CD4-positive, alpha-beta memory T cell (primary cell): Measurements from ENCODE around the gene CD81. TPM values are rescaled to one million over a fixed set of nuclear protein-coding genes. Genes with fewer than 3 reads are reported as not detected.
A peak's percentile ranks its signal among the peaks of the same experiment; 100 is the strongest.
"Not testable (repeated sequence)": the region's sequence is repeated elsewhere in the genome, so short reads cannot be mapped to it uniquely, and the experiment has no call there.

ENCODE experiments used
- CTCF ChIA-PET: fragments of 350-600 bp; sonication (Branson Sonifier 250); formaldehyde crosslinking; loops from one replicate; lab custom pipeline; 2021; ENCODE audit warnings: inconsistent platforms; ENCODE audit not compliant: partially characterized antibody; lab: Charles Lee
- POLR2A ChIA-PET: fragments of 350-600 bp; sonication (Branson Sonifier 250); formaldehyde crosslinking; loops from one replicate; lab custom pipeline; 2021; ENCODE audit not compliant: partially characterized antibody; lab: Charles Lee
- DNase-seq, 5 donors: peaks; one replicate each; pipeline versions ENCODE4 v3.0.0 to v3.0.0-alpha.2; 2020 to 2022; ENCODE audit warnings: mixed read lengths in 1 of 5
- H3K27ac ChIP-seq: one replicate; pipeline ENCODE4 v1.7.0; 2013; ENCODE audit warnings: low read depth, low read length
- H3K27me3 ChIP-seq: 2 replicates; pipeline ENCODE4 v1.7.0; 2013; ENCODE audit warnings: mild to moderate bottlenecking, low read length, moderate library complexity; ENCODE audit not compliant: insufficient read depth
- H3K36me3 ChIP-seq: 2 replicates; pipeline ENCODE4 v1.7.0; 2013; ENCODE audit warnings: mild to moderate bottlenecking, low read length, moderate library complexity; ENCODE audit not compliant: insufficient read depth
- H3K4me1 ChIP-seq: 2 replicates; pipeline ENCODE4 v1.7.0; 2013; ENCODE audit warnings: mild to moderate bottlenecking, low read length, moderate library complexity; ENCODE audit not compliant: insufficient read depth
- H3K4me3 ChIP-seq, 2 donors: one replicate each; pipeline ENCODE4 v1.7.0; 2013; ENCODE audit warnings: low read length in 2 of 2, mild to moderate bottlenecking in 1 of 2
- H3K9me3 ChIP-seq, 2 donors: one replicate each; pipeline ENCODE4 v1.7.0; 2013; ENCODE audit warnings: low read length in 2 of 2, control low read depth in 1 of 2; ENCODE audit not compliant: control insufficient read depth in 1 of 2
- H3K27ac Mint-ChIP-seq, 7 donors: one replicate each; pipeline ENCODE4 v1.8.0; 2020 to 2021; ENCODE audit warnings: mixed read lengths in 7 of 7, mild to moderate bottlenecking in 6 of 7, inconsistent platforms in 3 of 7, moderate library complexity in 3 of 7
- H3K27me3 Mint-ChIP-seq, 2 donors: one replicate each; pipeline ENCODE4 v1.8.0; 2020 to 2021; ENCODE audit warnings: mixed read lengths in 2 of 2
- H3K36me3 Mint-ChIP-seq, 2 donors: one replicate each; pipeline ENCODE4 v1.8.0; 2020 to 2021; ENCODE audit warnings: mixed read lengths in 2 of 2, inconsistent platforms in 1 of 2, mild to moderate bottlenecking in 1 of 2
- H3K4me1 Mint-ChIP-seq, 4 donors: one replicate each; pipeline ENCODE4 v1.8.0; 2020 to 2021; ENCODE audit warnings: mixed read lengths in 4 of 4, mild to moderate bottlenecking in 1 of 4
- H3K4me3 Mint-ChIP-seq, 8 donors: one replicate each; pipeline ENCODE4 v1.8.0; 2020 to 2021; ENCODE audit warnings: mixed read lengths in 8 of 8, mild to moderate bottlenecking in 7 of 8, moderate library complexity in 6 of 8, inconsistent platforms in 3 of 8
- H3K9me3 Mint-ChIP-seq, 8 donors: one replicate each; pipeline ENCODE4 v1.8.0; 2020 to 2021; ENCODE audit warnings: mixed read lengths in 8 of 8, mild to moderate bottlenecking in 5 of 8, inconsistent platforms in 3 of 8, moderate library complexity in 1 of 8
- intact Hi-C: fragments of 100-400 bp; cut with micrococcal nuclease; formaldehyde crosslinking; loops from one replicate; pipeline ENCODE4 v1.15.1; 2023
- polyA plus RNA-seq, 2 donors: library from polyadenylated mRNA; unstranded; fragments of 300-500 nt; fragmentation: Illumina TruSeq; gene quantifications; one replicate each; pipeline ENCODE4 v1.2.3, GENCODE V29; 2021
- total RNA-seq, 2 experiments: library from RNA; stranded (reverse); gene quantifications; one replicate each; pipeline ENCODE4 v1.2.3, GENCODE V29; 2021

The CD81 gene
- total and polyA plus RNA-seq, 4 experiments from 2014 or later, result 15.2 to 118 (median 83.4) TPM

DNA sequence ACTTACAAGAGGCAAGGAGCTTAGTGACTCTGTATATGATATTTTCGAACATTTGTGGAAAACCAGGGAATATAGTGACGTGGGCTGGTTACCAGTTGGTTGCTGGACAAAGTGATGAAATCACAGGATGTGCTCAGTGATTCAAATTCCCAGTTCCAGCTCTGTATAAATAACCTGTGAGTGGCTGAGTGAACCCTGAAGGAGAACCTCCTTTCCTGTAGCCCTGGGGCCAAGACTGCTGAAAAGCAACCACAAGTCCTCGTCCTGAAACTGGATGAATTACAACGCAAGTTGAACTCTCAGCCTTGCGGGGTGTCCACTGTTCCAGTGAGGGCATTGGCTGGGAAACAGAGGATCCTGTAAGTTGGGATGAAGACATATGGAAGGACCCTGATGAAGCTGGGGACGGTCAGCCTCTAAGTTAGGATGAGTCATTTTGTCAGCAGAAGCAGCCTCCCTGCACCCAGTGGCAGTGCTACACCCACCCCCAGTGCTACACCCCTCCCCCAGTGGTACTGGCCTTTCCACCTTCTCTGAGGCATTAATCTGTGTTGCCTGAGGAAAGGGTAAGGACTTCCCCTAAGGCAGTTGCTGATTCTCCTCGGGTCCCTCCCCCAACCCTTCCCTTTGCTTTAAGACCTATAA is 22.0 kb upstream of the CD81 start:
- ChIA-PET POLR2A (no interaction called here), CTCF (interaction anchor here (0.7 kb wide), 1 partner anchor 9 kb away, joined by 3 read pairs; no protein-coding TSS in a partner anchor)
- no peaks in the 10 kb centered on the region for H3K9me3 ChIP-seq
- no peaks in the 10 kb centered on the region for H3K27me3 ChIP-seq
- H3K4me3 ChIP-seq, result no peak overlapping the region
- H3K4me3 Mint-ChIP-seq, result no peak overlapping the region
- H3K4me1 Mint-ChIP-seq, result no peaks in the 10 kb centered on the region
- no peak overlapping the region for H3K27ac Mint-ChIP-seq
- peaks cover 0 to 3% of the 10 kb centered on the region in 2 donors for H3K36me3 Mint-ChIP-seq
- peaks cover 1 to 2% of the 10 kb centered on the region in 2 donors for H3K27me3 Mint-ChIP-seq
- H3K9me3 Mint-ChIP-seq, result peaks cover 0 to 6% (median 1%) of the 10 kb centered on the region in 8 donors
- no peak for DNase-seq
- H3K4me1 ChIP-seq, result no peaks in the 10 kb centered on the region
- H3K36me3 ChIP-seq, result no peaks in the 10 kb centered on the region
- intact Hi-C loops, result no loop called here
- H3K27ac ChIP-seq, result no peak overlapping the region

DNA sequence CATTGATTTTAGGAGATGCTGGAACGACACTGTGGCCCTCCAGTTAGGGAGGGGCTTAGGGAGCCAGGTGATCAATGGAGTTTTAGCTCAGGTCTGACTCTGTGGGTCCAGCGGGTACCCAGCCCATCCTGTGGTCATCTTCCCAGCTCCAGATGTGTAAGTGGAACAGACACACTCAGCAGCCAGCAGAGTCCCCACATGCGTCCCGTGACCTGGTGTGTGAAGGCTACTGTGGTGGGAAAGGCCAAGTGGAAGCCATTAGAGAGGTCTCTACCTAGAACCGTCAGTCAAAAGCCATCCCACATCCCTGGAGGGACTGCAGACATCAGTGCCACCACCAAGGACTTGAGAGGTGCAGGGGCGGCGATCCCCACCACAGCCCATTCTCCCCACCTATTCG is 19.9 kb upstream of the CD81 start:
- H3K36me3 Mint-ChIP-seq, result no peaks in the 10 kb centered on the region
- no peaks in the 10 kb centered on the region for H3K36me3 ChIP-seq
- peaks cover 1 to 2% of the 10 kb centered on the region in 2 donors for H3K27me3 Mint-ChIP-seq
- intact Hi-C loops, result no loop called here
- H3K4me1 Mint-ChIP-seq, result no peaks in the 10 kb centered on the region
- H3K9me3 Mint-ChIP-seq, result no peaks in the 10 kb centered on the region
- DNase-seq, result no peak
- H3K27ac ChIP-seq, result no peak overlapping the region
- no peaks in the 10 kb centered on the region for H3K4me1 ChIP-seq
- ChIA-PET POLR2A (no interaction called here), CTCF (no interaction called here)
- H3K4me3 ChIP-seq, result no peak overlapping the region
- no peaks in the 10 kb centered on the region for H3K27me3 ChIP-seq
- no peak overlapping the region for H3K4me3 Mint-ChIP-seq
- H3K9me3 ChIP-seq, result no peaks in the 10 kb centered on the region
- no peak overlapping the region for H3K27ac Mint-ChIP-seq

- DNase-seq, H3K27ac ChIP-seq, intact Hi-C loops, H3K27me3 ChIP-seq, POLR2A ChIA-PET, H3K36me3 Mint-ChIP-seq, H3K4me3 Mint-ChIP-seq, H3K4me1 ChIP-seq, CTCF ChIA-PET, H3K36me3 ChIP-seq, H3K4me1 Mint-ChIP-seq, H3K27ac Mint-ChIP-seq, H3K4me3 ChIP-seq, H3K27me3 Mint-ChIP-seq, H3K9me3 Mint-ChIP-seq, H3K9me3 ChIP-seq: not testable (repeated sequence)
These were observed 19.5 kb upstream of the CD81 start for GRCh38 chr11:2357651-2358050.

- no peak overlapping the region for H3K27ac ChIP-seq
- H3K27me3 ChIP-seq, result no peaks in the 10 kb centered on the region
- intact Hi-C loops, result no loop called here
- CTCF ChIA-PET, result no interaction called here
- POLR2A ChIA-PET, result no interaction called here
- Mint-ChIP-seq H3K27ac (peak overlapping the region in 1 of 7 donors; percentile 62), H3K36me3 (no peaks in the 10 kb centered on the region), H3K9me3 (no peaks in the 10 kb centered on the region), H3K4me3 (no peak overlapping the region), H3K4me1 (no peaks in the 10 kb centered on the region), H3K27me3 (no peaks in the 10 kb centered on the region)
- no peaks in the 10 kb centered on the region for H3K9me3 ChIP-seq
- H3K36me3 ChIP-seq, result no peaks in the 10 kb centered on the region
- no peak overlapping the region for H3K4me3 ChIP-seq
- H3K4me1 ChIP-seq, result no peaks in the 10 kb centered on the region
- no peak for DNase-seq
These were observed 18.2 kb upstream of the CD81 start for GRCh38 chr11:2358754-2359442.

- no peaks in the 10 kb centered on the region for H3K4me1 ChIP-seq
- H3K9me3 Mint-ChIP-seq, result no peaks in the 10 kb centered on the region
- ChIA-PET POLR2A (no interaction called here), CTCF (no interaction called here)
- H3K4me1 Mint-ChIP-seq, result no peaks in the 10 kb centered on the region
- no peaks in the 10 kb centered on the region for H3K36me3 Mint-ChIP-seq
- no peak overlapping the region for H3K27ac Mint-ChIP-seq
- H3K36me3 ChIP-seq, result no peaks in the 10 kb centered on the region
- no peaks in the 10 kb centered on the region for H3K27me3 Mint-ChIP-seq
- H3K27me3 ChIP-seq, result no peaks in the 10 kb centered on the region
- no peak overlapping the region for H3K4me3 ChIP-seq
- H3K4me3 Mint-ChIP-seq, result no peak overlapping the region
- H3K27ac ChIP-seq, result no peak overlapping the region
- no peak for DNase-seq
- intact Hi-C loops, result no loop called here
- H3K9me3 ChIP-seq, result no peaks in the 10 kb centered on the region
These were observed 17.6 kb upstream of the CD81 start for GRCh38 chr11:2359557-2359956.

GRCh38 chr11:2360081-2360642 is 16.9 kb upstream of the CD81 start:
- intact Hi-C loops, result no loop called here
- H3K4me1 ChIP-seq, result no peaks in the 10 kb centered on the region
- H3K9me3 ChIP-seq, result no peaks in the 10 kb centered on the region
- no peak overlapping the region for H3K4me3 ChIP-seq
- H3K36me3 ChIP-seq, result no peaks in the 10 kb centered on the region
- ChIA-PET CTCF (no interaction called here), POLR2A (no interaction called here)
- Mint-ChIP-seq H3K4me3 (no peak overlapping the region), H3K27me3 (no peaks in the 10 kb centered on the region), H3K27ac (no peak overlapping the region), H3K9me3 (no peaks in the 10 kb centered on the region), H3K36me3 (no peaks in the 10 kb centered on the region), H3K4me1 (no peaks in the 10 kb centered on the region)
- no peaks in the 10 kb centered on the region for H3K27me3 ChIP-seq
- no peak for DNase-seq
- H3K27ac ChIP-seq, result no peak overlapping the region

GRCh38 chr11:2361565-2361964 is 15.5 kb upstream of the CD81 start:
- POLR2A ChIA-PET, result no interaction called here
- Mint-ChIP-seq H3K27me3 (no peaks in the 10 kb centered on the region), H3K4me3 (no peak overlapping the region), H3K9me3 (no peaks in the 10 kb centered on the region), H3K36me3 (no peaks in the 10 kb centered on the region), H3K27ac (no peak overlapping the region), H3K4me1 (no peaks in the 10 kb centered on the region)
- no peaks in the 10 kb centered on the region for H3K27me3 ChIP-seq
- no peak for DNase-seq
- H3K27ac ChIP-seq, result no peak overlapping the region
- no peaks in the 10 kb centered on the region for H3K36me3 ChIP-seq
- intact Hi-C loops, result no loop called here
- H3K4me1 ChIP-seq, result no peaks in the 10 kb centered on the region
- no peaks in the 10 kb centered on the region for H3K9me3 ChIP-seq
- no peak overlapping the region for H3K4me3 ChIP-seq
- CTCF ChIA-PET, result no interaction called here
